GM12865 (cell line): ENCODE data around the gene SLC35F1.

Experiments used
- DNase-seq: peaks from one replicate; pipeline ENCODE4 v3.0.0; 2010; ENCODE audit warnings: low read depth
- H3K4me3 ChIP-seq: 2 replicates; pipeline ENCODE4 v1.5.1; 2011; ENCODE audit warnings: mild to moderate bottlenecking, low read depth, low read length, control low read depth
- CTCF ChIP-seq: IDR thresholded peaks from 2 replicates; pipeline ENCODE4 v1.5.1; 2011; ENCODE audit warnings: low read length, control low read depth, low read depth, inconsistent platforms; ENCODE audit not compliant: insufficient read depth; ENCODE audit errors: missing control alignments

The SLC35F1 gene

GRCh38 chr6:118333772-118334171 lies 426.7 kb downstream of the SLC35F1 start:
- TF ChIP-seq CTCF, result no peak
- H3K4me3 ChIP-seq, result no peak overlapping the region
- DNase-seq, result no peak

DNA sequence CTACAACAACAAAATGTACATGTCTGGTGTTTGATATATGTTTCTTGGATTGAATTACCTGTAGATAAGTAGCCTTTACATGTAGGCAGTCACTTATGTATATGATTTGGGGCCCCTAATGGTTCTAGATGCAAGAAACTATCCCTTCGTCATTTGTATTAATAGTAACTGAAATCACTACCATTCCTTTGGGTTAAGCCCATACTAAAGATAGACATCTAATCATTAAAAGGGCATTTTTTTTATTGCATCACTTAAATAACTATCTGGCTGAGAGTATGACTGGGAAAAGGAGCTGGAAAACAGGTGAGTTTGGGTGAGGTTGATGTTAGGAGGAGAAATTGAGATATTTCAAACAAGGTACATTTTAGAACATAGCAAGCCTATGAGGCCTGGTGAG lies 427.6 kb downstream of the SLC35F1 start:
- TF ChIP-seq CTCF, result no peak
- no peak overlapping the region for H3K4me3 ChIP-seq
- DNase-seq, result no peak

DNA sequence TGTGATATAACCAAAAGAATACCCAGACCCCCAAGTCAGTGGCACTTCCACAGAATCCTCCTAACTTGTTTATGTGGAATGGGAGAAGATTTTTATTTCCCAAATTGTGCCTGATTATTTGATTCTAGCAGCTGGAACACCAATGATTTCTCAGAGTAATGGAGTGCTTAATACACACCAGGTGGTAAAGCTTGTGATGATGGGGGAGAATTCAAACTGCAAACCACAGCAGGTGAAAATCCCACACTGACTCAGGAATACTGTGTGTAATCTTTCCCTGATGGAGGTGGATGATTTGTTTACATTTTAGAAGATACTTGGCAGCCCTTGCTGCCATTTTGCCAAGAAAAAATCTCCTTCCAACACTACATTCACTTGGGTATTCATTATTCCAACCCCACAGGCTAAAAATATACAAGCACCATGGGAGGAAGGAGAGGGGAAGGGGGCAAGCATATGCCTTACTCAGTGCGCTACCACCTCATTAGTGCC lies 428.3 kb downstream of the SLC35F1 start:
- no peak overlapping the region for H3K4me3 ChIP-seq
- DNase-seq, result no peak
- no peak for TF ChIP-seq CTCF

GRCh38 chr6:118344014-118344670 lies 437.1 kb downstream of the SLC35F1 start:
- no peak for DNase-seq
- TF ChIP-seq CTCF, result no peak
- H3K4me3 ChIP-seq, result no peak overlapping the region

GRCh38 chr6:118350881-118351430 lies 443.9 kb downstream of the SLC35F1 start:
- no peak overlapping the region for H3K4me3 ChIP-seq
- DNase-seq, result no peak
- TF ChIP-seq CTCF, result no peak

DNA sequence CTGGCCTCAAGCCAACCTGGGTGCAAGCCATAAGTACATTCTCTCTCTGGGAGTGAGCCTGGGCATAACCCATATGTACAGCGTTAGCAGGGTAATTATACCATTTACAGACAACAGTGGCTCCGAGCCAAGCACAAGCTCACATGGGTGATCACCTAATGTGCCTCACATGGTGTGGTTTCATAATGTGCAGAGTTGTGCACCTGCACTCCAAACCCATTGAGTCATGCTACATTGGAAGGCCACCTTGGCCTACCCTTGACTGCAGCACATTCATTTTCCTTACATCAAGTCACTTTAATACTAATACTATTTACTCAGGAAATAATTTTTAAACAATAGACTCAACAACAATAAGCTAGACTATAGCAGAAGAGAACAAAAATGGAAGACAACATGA lies 446.5 kb downstream of the SLC35F1 start:
- DNase-seq, result no peak
- no peak overlapping the region for H3K4me3 ChIP-seq
- no peak for TF ChIP-seq CTCF

- no peak for TF ChIP-seq CTCF
- H3K4me3 ChIP-seq, result no peak overlapping the region
- peak; percentile 47 for DNase-seq
Observed at GRCh38 chr6:118354641-118355040, 447.6 kb downstream of the SLC35F1 start.
